ENCODE data around the gene CROCC. TPM values are rescaled to one million over a fixed set of nuclear protein-coding genes. Genes with fewer than 3 reads are reported as not detected.

The CROCC gene
- total RNA-seq, 1 experiment from 2014 or later: 36.9 TPM

DNA sequence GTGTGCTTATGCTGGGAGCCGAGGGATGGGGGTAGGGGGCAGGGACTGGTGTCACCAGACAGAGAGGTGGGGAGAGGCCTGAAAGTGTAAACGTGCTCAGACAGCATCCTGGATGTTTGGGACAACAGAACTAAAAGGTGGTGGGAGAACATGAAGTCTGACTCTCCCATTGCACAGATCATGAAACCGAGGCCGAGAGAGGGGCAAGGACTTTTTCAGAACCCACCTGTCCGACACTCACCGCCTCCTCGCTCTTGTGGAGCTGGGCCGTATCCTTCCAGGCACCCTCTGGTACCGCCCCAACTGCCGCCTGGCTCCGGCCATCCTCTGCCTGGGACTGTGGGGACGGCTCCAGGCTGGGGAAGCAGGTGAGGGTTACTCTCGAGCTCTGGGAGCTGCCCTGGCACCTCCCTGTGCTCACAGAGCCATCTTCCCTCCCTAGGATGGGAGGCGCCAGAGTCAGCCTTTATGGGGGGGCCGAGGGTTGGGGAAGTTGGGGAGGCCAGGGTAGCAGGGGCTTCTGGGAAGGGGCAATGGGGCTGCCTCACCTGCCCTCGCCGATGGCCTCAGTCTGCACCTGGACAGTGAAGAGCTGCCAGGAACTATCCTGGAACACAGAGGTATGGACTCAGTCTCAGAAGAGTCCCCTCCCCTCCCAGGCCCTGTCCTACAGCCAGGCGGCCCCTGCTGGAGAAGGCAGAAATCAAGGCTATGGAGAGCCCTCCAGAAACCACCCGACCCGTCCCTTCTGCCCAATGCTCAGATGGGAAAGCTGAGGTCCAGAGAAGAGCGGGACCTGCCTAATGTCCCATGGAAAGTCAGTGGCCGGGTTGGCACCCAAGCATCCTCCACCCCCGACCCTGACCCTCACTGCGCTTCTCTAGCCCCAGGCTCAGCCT, 83.0 kb downstream of the CROCC start:
- Histone ChIP-seq H3K4me3 (no peak overlapping the region), H3K9me3 (no peaks in the 10 kb centered on the region), H3K36me3 (peaks cover 36% of the 10 kb centered on the region), H3K27me3 (no peaks in the 10 kb centered on the region)
- peak; percentile 25 for DNase-seq

- no peak for DNase-seq
- Histone ChIP-seq H3K27me3 (no peaks in the 10 kb centered on the region), H3K9me3 (no peaks in the 10 kb centered on the region), H3K36me3 (peaks cover 38% of the 10 kb centered on the region), H3K4me3 (no peak overlapping the region)
Observed at GRCh38 chr1:17005365-17005740, 83.6 kb downstream of the CROCC start.

GRCh38 chr1:17007121-17007520, 85.4 kb downstream of the CROCC start:
- DNase-seq: no peak
- H3K27me3 ChIP-seq: no peaks in the 10 kb centered on the region
- no peak overlapping the region for H3K4me3 ChIP-seq
- peaks cover 30% of the 10 kb centered on the region for H3K36me3 ChIP-seq
- no peaks in the 10 kb centered on the region for H3K9me3 ChIP-seq

DNA sequence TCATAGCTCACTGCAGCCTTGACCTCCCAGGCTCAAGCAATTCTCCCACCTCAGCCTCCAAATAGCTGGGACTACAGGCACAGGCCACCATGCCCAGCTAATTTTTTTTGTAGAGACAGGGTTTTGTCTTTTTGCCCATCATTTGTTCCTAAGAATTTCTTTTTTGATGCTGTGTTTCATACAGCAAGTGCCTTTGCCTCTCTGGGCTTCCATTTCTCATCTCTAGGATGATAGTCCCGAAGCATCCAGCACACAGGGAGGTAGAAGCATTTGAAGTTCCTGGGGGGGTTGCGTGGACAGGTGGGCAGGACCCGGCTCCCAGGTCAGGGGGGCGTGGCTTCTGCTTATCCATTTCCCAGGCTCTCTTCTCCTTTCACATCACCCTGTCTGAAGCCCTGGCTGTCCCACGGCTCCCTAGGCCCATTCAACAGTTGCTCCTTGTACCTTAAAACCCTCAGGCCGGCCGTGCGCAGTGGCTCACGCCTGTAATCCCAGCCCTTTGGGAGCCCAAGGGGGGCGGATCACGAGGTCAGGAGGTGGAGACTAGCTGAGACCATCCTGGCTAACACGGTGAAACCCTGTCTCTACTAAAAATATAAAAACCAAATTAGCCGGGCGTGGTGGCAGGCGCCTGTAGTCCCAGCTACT, 86.6 kb downstream of the CROCC start:
- Histone ChIP-seq H3K36me3 (peaks cover 17% of the 10 kb centered on the region), H3K4me3 (no peak overlapping the region), H3K27me3 (no peaks in the 10 kb centered on the region), H3K9me3 (no peaks in the 10 kb centered on the region)
- DNase-seq: no peak

DNA sequence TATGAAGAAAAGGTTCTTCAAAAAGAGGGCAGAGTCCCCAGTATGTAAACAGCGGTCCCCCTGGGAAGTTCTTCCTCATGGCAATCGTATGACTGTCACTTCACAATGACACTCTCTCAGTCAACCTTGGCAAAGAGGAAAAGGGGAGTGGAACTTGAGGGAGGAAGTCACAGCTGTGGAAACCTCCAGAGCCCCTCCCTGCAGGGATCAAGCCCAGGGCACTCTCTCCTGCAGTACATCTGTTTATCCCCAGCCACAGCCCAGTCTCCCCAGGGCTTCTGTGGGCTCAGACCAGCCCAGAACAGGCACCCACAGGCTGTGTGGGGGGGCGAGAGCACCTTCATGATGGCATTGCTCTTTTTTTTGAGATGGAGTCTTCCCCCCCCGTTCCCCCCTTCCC, 88.0 kb downstream of the CROCC start:
- no peak for DNase-seq
- no peak overlapping the region for H3K4me3 ChIP-seq
- H3K27me3 ChIP-seq: no peaks in the 10 kb centered on the region
- H3K9me3 ChIP-seq: no peaks in the 10 kb centered on the region
- H3K36me3 ChIP-seq: peaks cover 10% of the 10 kb centered on the region

DNA sequence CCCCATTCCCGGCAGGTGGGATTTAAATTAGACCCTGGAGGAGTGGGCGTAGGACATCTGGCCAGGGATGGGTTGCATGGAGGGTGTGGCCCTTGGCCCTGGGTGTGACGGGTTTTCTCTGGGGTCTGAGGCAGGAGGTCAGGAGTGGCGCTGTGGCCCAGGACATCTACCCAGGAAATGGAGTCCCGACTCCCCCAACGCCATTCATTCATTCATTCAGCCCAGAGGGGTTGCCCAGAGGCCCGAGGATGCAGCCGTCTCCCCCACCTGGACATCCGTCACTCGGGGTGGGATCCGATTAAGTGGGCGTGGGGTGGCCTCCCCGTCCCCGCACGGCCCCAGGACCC, 89.3 kb downstream of the CROCC start:
- Histone ChIP-seq H3K27me3 (no peaks in the 10 kb centered on the region), H3K36me3 (peaks cover 4% of the 10 kb centered on the region), H3K4me3 (peak overlapping the region; percentile 67), H3K9me3 (no peaks in the 10 kb centered on the region)
- DNase-seq: no peak

GRCh38 chr1:17011439-17012307, 89.9 kb downstream of the CROCC start, which contains the start of gene ATP13A2:
Gene ATP13A2, minus strand, starts transcription at chr1:17011928. Its CDS starts 190 bp downstream, at chr1:17011738.
- H3K9me3 ChIP-seq: no peaks in the 10 kb centered on the region
- H3K4me3 ChIP-seq: peak within 1 kb of the TSS; percentile 67
- peak; percentile 80 for DNase-seq
- no peaks in the 10 kb centered on the region for H3K27me3 ChIP-seq
- peaks cover 4% of the 10 kb centered on the region for H3K36me3 ChIP-seq

GRCh38 chr1:17012775-17013490, 91.2 kb downstream of the CROCC start:
- no peaks in the 10 kb centered on the region for H3K9me3 ChIP-seq
- peaks cover 10% of the 10 kb centered on the region for H3K36me3 ChIP-seq
- no peaks in the 10 kb centered on the region for H3K27me3 ChIP-seq
- H3K4me3 ChIP-seq: no peak overlapping the region
- peak; percentile 81 for DNase-seq

GRCh38 chr1:17013491-17014320, 92.0 kb downstream of the CROCC start:
- H3K36me3 ChIP-seq: peaks cover 16% of the 10 kb centered on the region
- no peak overlapping the region for H3K4me3 ChIP-seq
- no peak for DNase-seq
- no peaks in the 10 kb centered on the region for H3K27me3 ChIP-seq
- H3K9me3 ChIP-seq: no peaks in the 10 kb centered on the region

GRCh38 chr1:17014671-17015567, 93.2 kb downstream of the CROCC start:
- peaks cover 28% of the 10 kb centered on the region for H3K36me3 ChIP-seq
- no peaks in the 10 kb centered on the region for H3K9me3 ChIP-seq
- no peak for DNase-seq
- H3K27me3 ChIP-seq: no peaks in the 10 kb centered on the region
- H3K4me3 ChIP-seq: no peak overlapping the region

GRCh38 chr1:17016317-17016661, 94.6 kb downstream of the CROCC start:
- no peaks in the 10 kb centered on the region for H3K9me3 ChIP-seq
- no peak overlapping the region for H3K4me3 ChIP-seq
- peaks cover 37% of the 10 kb centered on the region for H3K36me3 ChIP-seq
- DNase-seq: peak; percentile 37
- no peaks in the 10 kb centered on the region for H3K27me3 ChIP-seq

GRCh38 chr1:17017435-17017834, 95.7 kb downstream of the CROCC start:
- H3K4me3 ChIP-seq: no peak overlapping the region
- DNase-seq: no peak
- H3K27me3 ChIP-seq: no peaks in the 10 kb centered on the region
- H3K9me3 ChIP-seq: no peaks in the 10 kb centered on the region
- H3K36me3 ChIP-seq: peaks cover 49% of the 10 kb centered on the region

GRCh38 chr1:17018849-17019248, 97.1 kb downstream of the CROCC start:
- peaks cover 63% of the 10 kb centered on the region for H3K36me3 ChIP-seq
- H3K27me3 ChIP-seq: no peaks in the 10 kb centered on the region
- no peak for DNase-seq
- H3K9me3 ChIP-seq: no peaks in the 10 kb centered on the region
- H3K4me3 ChIP-seq: no peak overlapping the region

- Histone ChIP-seq H3K4me3 (no peak overlapping the region), H3K9me3 (no peaks in the 10 kb centered on the region), H3K36me3 (peaks cover 78% of the 10 kb centered on the region), H3K27me3 (no peaks in the 10 kb centered on the region)
- no peak for DNase-seq
Observed at GRCh38 chr1:17020502-17020901, 98.8 kb downstream of the CROCC start.

GRCh38 chr1:17021896-17022295, 100.2 kb downstream of the CROCC start:
- no peaks in the 10 kb centered on the region for H3K9me3 ChIP-seq
- H3K4me3 ChIP-seq: no peak overlapping the region
- H3K27me3 ChIP-seq: no peaks in the 10 kb centered on the region
- peaks cover 92% of the 10 kb centered on the region for H3K36me3 ChIP-seq
- no peak for DNase-seq

Measured in MG63 (cell line).